ENCODE measurements around the gene ZNF138.
"Not testable (repeated sequence)": the region's sequence is repeated elsewhere in the genome, so short reads cannot be mapped to it uniquely, and the experiment has no call there.

GRCh38 chr7:64799169-64799568 lies 4.9 kb downstream of the ZNF138 start:
- not testable (repeated sequence) for TF ChIP-seq POLR2AphosphoS5 (IDR thresholded peaks at IDR 0.05; ENCODE audit: borderline replicate concordance, low read depth, low read length); FOXP2 (optimal IDR thresholded peaks at IDR 0.05; ENCODE audit: control extremely low read depth, extremely low read length, insufficient read depth)
